OCI-LY1 (cell line): ENCODE results near the gene PRXL2A.

ENCODE experiments used
- CTCF ChIP-seq: fragments of 200-600 bp; sonication (generic), shearing (Covaris generic); IDR thresholded peaks from 2 replicates; pipeline ENCODE4 v1.5.1; 2017; ENCODE audit warnings: mild to moderate bottlenecking, antibody characterized with exemption, low read length, moderate library complexity, mixed read lengths
- EZH2 ChIP-seq: fragments of 200-600 bp; sonication (generic), shearing (Covaris generic); IDR thresholded peaks from 2 replicates; pipeline ENCODE4 v1.8.0; 2017; ENCODE audit warnings: borderline replicate concordance, mixed run types, mild to moderate bottlenecking, antibody characterized with exemption, low read length, moderate library complexity, mixed read lengths

GRCh38 chr10:80444124-80444523 lies 35.8 kb downstream of the PRXL2A start:
- no peak for TF ChIP-seq EZH2
- TF ChIP-seq CTCF = no peak
